A172 (cell line): ENCODE results near the gene MYCBPAP. TPM values are rescaled to one million over a fixed set of nuclear protein-coding genes. Genes with fewer than 3 reads are reported as not detected.

Experiments
- DNase-seq: peaks from one replicate; pipeline ENCODE4 v3.0.0-alpha.2; 2015; ENCODE audit warnings: low spot score
- total RNA-seq: library from RNA; depleted of rRNA; stranded (reverse); fragments of >200 nt; shearing (Covaris generic); gene quantifications from 2 replicates; pipeline ENCODE4 v1.2.3, GENCODE V29; 2014; rRNA removed

Gene MYCBPAP, protein sequence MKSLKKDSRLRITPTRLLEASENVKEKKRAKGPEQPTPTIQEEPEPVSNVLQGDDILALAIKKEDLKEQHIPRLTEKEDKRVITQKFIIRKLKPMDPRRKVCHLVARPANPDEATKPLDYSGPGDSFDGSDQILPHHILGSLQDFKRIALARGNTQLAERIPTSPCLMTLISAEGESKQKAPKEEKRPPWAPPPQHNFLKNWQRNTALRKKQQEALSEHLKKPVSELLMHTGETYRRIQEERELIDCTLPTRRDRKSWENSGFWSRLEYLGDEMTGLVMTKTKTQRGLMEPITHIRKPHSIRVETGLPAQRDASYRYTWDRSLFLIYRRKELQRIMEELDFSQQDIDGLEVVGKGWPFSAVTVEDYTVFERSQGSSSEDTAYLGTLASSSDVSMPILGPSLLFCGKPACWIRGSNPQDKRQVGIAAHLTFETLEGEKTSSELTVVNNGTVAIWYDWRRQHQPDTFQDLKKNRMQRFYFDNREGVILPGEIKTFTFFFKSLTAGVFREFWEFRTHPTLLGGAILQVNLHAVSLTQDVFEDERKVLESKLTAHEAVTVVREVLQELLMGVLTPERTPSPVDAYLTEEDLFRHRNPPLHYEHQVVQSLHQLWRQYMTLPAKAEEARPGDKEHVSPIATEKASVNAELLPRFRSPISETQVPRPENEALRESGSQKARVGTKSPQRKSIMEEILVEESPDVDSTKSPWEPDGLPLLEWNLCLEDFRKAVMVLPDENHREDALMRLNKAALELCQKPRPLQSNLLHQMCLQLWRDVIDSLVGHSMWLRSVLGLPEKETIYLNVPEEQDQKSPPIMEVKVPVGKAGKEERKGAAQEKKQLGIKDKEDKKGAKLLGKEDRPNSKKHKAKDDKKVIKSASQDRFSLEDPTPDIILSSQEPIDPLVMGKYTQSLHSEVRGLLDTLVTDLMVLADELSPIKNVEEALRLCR
- not detected in 2 replicates for total RNA-seq

- DNase-seq: no peak
Observed at GRCh38 chr17:50507871-50508572, at the start of gene MYCBPAP. TSS of gene MYCBPAP (plus strand) at chr17:50508439. CDS start at chr17:50508675, 236 bp downstream.

DNA sequence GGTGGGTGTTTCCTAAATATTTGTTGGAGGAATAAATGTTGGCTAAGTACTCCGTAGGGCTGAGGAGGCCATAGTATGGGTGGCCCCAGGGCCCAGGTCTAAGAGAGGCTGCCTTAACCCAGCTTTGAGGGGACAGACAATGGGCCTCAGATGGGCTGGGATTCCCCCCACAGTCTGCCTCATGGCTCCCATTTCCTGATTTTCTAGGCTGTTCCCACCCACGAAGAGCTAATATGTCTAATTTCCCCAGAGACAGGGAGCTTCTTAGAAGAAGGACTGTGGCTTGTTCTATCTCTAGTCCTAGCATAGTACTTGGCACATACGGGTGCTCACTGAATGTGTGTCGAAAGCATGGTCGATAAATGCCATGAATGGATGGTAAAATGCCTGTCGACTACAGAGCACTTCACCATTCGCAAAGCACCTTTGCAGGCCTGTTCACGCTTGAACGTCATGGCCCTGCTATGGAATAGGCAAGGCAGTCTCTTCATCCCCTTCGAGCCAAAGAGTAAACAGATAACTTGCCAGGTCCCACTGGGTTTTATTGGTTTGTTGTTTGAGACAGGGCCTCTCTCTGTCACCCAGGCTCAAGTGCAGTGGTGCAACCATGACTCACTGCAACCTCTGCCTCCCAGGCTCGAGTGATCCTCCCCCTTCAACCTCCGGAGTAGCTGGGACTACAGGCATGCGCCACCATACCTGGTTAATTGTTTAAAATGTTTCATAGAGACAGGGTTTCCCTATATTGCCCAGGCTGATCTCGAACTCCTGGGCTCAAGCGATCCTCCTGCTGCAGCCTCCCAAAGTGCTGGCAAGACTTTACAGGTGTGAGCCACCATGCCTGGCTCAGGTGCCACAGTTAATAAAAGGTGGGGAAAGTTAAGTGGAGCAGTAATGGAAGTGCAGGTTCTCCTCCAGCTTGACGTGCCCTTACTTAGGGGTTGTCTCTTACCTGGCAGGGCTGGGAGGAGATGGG, 49.2 kb upstream of the MYCBPAP start:
- DNase-seq: peak; percentile 57

GRCh38 chr17:50459756-50460155, 48.5 kb upstream of the MYCBPAP start:
- no peak for DNase-seq

- DNase-seq: no peak
Observed at GRCh38 chr17:50460831-50461526, 47.3 kb upstream of the MYCBPAP start.

- DNase-seq: no peak
Observed at GRCh38 chr17:50461550-50462132, 46.6 kb upstream of the MYCBPAP start.

GRCh38 chr17:50462446-50462845, 45.8 kb upstream of the MYCBPAP start:
- DNase-seq: no peak

DNA sequence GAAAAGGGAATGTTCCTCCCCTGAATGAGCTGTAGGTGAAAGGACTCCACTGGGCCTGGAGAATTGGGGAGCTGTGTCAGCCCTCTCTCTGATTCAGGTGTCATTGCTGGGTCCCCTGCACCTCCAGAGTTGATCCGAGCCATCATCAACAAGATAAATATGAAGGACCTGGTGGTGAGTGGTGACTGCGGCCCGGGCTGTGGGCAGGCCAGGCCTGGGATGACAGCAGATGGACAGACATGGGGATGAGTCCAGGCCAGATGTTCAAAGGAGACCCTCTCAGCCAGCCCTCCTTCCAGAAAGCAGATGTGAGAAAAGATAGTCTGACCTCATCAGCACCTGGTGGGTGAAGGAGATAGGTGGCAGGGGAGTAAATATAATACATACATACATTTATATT, 44.1 kb upstream of the MYCBPAP start:
- DNase-seq: no peak

DNA sequence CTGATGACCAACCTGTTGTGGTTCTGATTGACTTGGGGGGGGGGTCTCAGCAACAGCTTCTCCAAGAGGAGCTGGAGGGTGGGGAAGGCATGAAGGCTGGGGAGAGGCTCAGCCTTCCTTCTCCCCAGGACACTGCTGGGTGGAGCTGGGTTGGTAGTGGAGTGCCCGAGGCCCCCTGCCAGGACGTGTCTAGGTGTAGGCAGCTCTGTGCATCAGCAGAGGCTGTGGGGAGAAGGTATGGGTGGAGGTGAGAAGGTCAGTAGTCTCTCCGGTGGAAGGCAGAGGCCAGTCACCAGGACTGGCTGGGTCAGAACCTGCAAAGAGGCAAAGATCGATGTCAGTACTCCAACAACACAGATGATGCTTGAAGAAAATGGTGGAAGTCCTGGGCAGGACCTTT, 43.5 kb upstream of the MYCBPAP start:
- DNase-seq: no peak

- DNase-seq: no peak
Observed at GRCh38 chr17:50465171-50465570, 43.1 kb upstream of the MYCBPAP start.

- no peak for DNase-seq
Observed at GRCh38 chr17:50465635-50466034, 42.6 kb upstream of the MYCBPAP start.

DNA sequence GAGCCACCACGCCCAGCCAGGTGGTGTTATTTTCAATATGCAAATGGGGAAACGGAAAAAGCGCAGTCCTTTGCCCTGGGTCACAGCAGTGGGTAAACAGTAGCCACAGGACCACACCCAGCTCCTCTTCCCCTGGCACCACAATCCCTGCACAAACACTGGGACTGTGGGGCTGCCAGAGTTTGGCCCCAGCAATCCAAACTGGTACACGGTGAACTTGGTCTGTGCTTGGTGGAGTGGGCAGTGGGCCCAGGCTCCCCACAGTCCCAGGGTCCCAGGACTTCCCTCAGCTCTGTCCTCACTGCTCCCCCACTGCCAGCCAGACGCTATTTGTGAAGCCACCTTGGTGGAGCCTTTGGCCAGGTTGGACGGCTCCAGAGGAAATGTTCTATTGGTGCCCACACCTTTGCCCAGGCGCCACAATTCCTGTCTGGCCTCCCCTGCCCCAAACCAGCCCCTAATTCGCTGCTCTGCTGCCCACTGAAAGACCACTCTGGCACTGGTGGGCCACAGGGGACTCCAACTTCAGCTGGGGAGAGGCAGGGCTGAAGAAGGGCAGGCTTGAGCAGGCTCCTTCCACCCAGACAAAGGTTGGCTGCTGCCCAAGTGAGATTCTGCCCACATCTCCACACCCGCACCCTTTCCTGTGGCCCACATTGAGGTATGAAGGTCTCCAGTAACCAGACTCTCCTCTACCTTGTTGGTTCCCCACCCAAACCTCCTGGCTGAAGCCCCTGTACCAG, 41.7 kb upstream of the MYCBPAP start:
- DNase-seq: no peak

GRCh38 chr17:50467114-50467854, 41.0 kb upstream of the MYCBPAP start:
- no peak for DNase-seq

- no peak for DNase-seq
Observed at GRCh38 chr17:50467855-50468303, 40.4 kb upstream of the MYCBPAP start.

DNA sequence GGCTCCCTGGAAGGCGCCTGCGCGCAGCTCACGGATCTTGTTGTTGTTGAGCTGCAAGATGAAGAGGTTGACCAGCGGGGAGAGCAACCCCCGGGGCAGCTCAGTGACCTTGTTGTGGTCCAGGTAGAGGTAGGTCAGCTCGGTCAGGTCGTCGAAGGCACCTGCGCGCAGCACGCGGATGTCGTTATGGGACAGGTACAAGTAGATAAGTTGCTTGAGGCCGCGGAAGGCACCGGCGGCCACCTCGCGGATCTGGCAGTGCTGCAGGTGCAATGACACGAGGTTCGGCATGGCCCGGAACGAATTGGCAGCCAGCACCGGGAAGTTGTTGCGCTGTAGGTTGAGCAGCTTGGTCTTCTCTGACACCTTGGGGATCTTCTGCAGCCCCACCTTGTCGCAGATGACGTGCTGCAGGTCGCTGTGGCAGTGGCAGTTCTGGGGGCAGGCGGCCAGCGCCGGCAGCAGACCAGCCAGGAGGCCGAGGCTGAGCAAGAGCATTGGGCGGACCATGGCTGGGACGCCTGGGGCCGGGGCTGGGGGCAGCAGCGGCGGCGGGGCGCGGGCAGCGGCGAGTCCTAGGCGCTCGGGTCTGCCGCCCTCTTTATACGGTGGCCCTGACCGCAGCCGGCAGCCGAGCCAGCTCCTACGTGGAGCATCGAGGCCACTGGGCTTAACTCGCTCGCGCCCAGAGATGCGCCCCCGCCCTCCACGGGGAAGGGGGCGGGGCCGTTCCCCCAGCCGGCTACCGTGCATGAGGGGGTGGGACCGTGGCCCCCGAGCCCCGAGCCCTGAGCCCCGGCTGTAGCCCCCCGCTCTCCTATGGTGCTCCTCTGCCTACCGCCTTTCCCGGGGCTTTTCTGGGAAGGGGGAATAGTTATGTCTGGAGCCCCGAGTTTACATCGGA, 39.7 kb upstream of the MYCBPAP start, which contains the start of gene CHAD:
TSS of gene CHAD (minus strand) at position 577 of the 904 bp plus-strand sequence. CDS start at position 510, 67 bp downstream.
- DNase-seq: no peak

GRCh38 chr17:50469208-50469605, 39.0 kb upstream of the MYCBPAP start:
- no peak for DNase-seq

DNA sequence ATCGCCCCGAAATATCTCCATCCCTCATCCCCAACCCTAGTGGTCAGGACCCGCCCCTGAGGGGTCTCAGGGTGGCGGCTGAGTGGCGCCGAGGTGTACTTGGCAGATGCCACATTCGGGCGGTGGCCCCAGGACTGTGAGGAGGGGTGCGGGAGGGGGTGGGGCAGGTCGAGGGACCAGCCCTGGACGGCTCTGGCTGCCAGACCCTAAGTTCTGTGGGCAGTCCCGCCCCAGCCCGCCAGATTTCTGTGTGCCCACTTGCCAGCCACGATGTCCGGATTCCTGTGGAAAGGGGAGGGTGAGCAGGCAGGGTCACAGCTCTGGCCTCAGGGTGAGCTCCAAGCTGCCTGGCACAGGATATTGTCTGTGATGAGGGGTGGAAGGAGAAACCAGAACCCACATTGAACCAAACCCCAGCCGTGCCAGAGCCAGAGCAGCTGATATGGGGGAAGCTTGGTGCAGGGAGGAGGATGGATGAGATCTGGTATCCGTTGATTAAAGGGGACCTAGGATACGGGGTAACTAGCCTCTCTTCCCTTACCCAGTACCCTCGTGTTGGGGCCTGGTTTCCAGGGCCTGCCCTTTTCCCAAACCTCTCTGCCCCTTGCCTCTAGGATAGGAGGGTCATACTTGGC, 38.5 kb upstream of the MYCBPAP start:
- DNase-seq: no peak

- DNase-seq: no peak
Observed at GRCh38 chr17:50470426-50470825, 37.8 kb upstream of the MYCBPAP start.
